Measurements from ENCODE around the gene GNL1.

GNL1 gene

DNA sequence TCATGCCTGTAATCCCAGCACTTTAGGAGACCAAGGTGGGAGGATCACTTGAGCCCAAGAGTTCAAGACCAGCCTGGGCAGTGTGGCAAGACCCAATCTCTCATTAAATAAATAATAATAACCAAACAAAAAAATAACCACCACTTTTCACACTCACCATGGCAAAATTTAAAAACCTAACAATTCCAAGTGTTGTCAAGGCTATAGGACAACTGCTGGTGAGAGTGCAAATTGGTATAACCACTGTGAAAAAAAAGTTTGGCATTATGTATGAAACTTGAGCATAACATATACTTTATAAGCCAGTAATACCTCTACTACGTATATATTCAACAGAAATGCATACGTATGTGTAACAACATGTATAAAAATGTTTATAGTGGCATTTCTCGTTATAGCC is 4.6 kb upstream of the GNL1 start:
- Histone ChIP-seq H3K9me2 (replicated peaks; ENCODE audit: insufficient read depth, low read length) (no peaks in the 10 kb centered on the region), H3K79me2 (ENCODE audit: insufficient read depth, low read length) (peaks cover 33% of the 10 kb centered on the region), H3K4me2 (ENCODE audit: low read depth, low read length, poor library complexity, severe bottlenecking) (no peak overlapping the region), H4K20me1 (ENCODE audit: low read depth, low read length) (peaks cover 3% of the 10 kb centered on the region; the same call in 1 of the 2 replicates), H3K4me3 (ENCODE audit: insufficient read depth, low read length, poor library complexity, severe bottlenecking) (no peak overlapping the region), H3K9me3 (ENCODE audit: insufficient read depth, low read length) (no peaks in the 10 kb centered on the region), H2AFZ (ENCODE audit: low read depth, low read length, severe bottlenecking) (no peak overlapping the region), H3K27ac (ENCODE audit: low read depth, low read length) (no peak overlapping the region), H3K27me3 (ENCODE audit: low read length) (no peaks in the 10 kb centered on the region), H3F3A (ENCODE audit: insufficient read depth) (peaks cover 33% of the 10 kb centered on the region), H3K9ac (ENCODE audit: low read length) (no peak overlapping the region), H3K36me3 (ENCODE audit: low read length) (peaks cover 14% of the 10 kb centered on the region; the same call in 1 of the 2 replicates)
- no peak for TF ChIP-seq EZH2phosphoT487 (conservative IDR thresholded peaks at IDR 0.05; ENCODE audit: low read length)
- TF ChIP-seq, protein P1, sequence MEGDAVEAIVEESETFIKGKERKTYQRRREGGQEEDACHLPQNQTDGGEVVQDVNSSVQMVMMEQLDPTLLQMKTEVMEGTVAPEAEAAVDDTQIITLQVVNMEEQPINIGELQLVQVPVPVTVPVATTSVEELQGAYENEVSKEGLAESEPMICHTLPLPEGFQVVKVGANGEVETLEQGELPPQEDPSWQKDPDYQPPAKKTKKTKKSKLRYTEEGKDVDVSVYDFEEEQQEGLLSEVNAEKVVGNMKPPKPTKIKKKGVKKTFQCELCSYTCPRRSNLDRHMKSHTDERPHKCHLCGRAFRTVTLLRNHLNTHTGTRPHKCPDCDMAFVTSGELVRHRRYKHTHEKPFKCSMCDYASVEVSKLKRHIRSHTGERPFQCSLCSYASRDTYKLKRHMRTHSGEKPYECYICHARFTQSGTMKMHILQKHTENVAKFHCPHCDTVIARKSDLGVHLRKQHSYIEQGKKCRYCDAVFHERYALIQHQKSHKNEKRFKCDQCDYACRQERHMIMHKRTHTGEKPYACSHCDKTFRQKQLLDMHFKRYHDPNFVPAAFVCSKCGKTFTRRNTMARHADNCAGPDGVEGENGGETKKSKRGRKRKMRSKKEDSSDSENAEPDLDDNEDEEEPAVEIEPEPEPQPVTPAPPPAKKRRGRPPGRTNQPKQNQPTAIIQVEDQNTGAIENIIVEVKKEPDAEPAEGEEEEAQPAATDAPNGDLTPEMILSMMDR (IDR thresholded peaks at IDR 0.05; ENCODE audit: insufficient read depth, low read length, poor library complexity, severe bottlenecking): no peak

DNA sequence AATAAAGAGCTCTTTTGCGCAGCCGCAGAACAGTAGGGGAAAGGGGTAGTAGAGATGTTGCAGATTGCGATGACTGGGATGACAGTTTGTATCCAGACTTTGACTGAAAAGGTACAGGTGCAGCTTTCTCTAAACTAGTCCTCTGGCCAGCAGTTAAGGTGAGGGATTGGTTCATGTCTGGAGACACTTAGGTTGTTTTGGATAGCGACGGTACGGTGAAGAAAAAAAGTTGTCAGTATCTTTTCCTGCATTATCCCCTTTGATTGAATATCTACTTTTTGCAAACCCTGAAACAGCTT is 1.3 kb upstream of the GNL1 start:
- no peaks in the 10 kb centered on the region for H3K9me2 ChIP-seq (replicated peaks; ENCODE audit: insufficient read depth, low read length)
- no peaks in the 10 kb centered on the region for H3K9me3 ChIP-seq (ENCODE audit: insufficient read depth, low read length)
- H3K36me3 ChIP-seq (ENCODE audit: low read length): peaks cover 14% of the 10 kb centered on the region; the same call in 1 of the 2 replicates
- peaks cover 49% of the 10 kb centered on the region for H3K79me2 ChIP-seq (ENCODE audit: insufficient read depth, low read length)
- peak overlapping the region; percentile 81 for H3K4me3 ChIP-seq (ENCODE audit: insufficient read depth, low read length, poor library complexity, severe bottlenecking)
- H2AFZ ChIP-seq (ENCODE audit: low read depth, low read length, severe bottlenecking): peak overlapping the region; percentile 82
- H3K27me3 ChIP-seq (ENCODE audit: low read length): no peaks in the 10 kb centered on the region
- H3F3A ChIP-seq (ENCODE audit: insufficient read depth): peaks cover 13% of the 10 kb centered on the region; the same call in 1 of the 2 replicates
- H3K27ac ChIP-seq (ENCODE audit: low read depth, low read length): peak overlapping the region; percentile 82
- TF ChIP-seq, protein P1 (IDR thresholded peaks at IDR 0.05; ENCODE audit: insufficient read depth, low read length, poor library complexity, severe bottlenecking): no peak
- no peak for TF ChIP-seq EZH2phosphoT487 (conservative IDR thresholded peaks at IDR 0.05; ENCODE audit: low read length)
- peak overlapping the region; percentile 79 for H3K9ac ChIP-seq (ENCODE audit: low read length)
- peak overlapping the region; percentile 69 for H3K4me2 ChIP-seq (ENCODE audit: low read depth, low read length, poor library complexity, severe bottlenecking)
- peaks cover 3% of the 10 kb centered on the region; the same call in 1 of the 2 replicates for H4K20me1 ChIP-seq (ENCODE audit: low read depth, low read length)

DNA sequence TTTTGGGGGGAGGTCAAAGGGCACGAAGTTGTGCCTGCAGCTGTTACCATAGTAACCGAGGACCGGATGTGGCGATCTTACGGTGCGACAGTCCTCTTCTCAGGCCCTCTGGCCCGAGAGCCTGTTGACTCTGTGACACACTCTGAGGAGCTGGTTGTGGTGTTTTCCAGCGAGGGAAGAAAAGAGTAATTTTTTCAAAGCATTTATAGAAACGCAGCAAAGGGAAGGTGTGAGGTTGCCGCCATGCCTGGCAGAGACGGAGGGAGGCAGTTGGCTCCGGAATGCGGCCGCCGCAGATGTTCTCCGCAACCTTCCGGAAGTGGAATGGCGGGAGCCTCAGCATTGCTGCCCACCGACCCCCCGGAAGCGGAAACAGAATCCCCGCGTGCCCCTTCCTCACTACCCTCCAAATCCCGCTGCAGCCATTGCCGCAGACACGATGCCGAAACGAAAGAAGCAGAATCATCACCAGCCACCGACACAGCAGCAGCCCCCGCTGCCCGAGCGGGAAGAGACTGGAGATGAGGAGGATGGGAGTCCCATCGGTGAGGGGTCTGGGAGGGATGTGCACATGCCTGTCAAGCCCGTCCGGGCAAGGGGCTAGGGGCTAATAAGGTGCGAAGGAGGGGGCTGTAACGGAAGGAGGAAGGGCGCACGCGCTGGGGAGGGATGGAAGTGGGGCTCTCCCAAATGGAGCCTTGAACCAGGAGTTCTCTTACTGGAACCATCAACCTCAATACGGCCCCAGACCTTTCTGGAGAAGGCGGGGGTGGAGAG is 805 bp upstream of the GNL1 start, which contains the start of gene PRR3:
PRR3 (plus strand) TSS at position 390 of the 777 bp plus-strand sequence; CDS start at position 440, 50 bp downstream.
- Histone ChIP-seq H3K9me2 (replicated peaks; ENCODE audit: insufficient read depth, low read length) (no peaks in the 10 kb centered on the region), H3K36me3 (ENCODE audit: low read length) (peaks cover 17% of the 10 kb centered on the region; the same call in 1 of the 2 replicates), H3K9me3 (ENCODE audit: insufficient read depth, low read length) (no peaks in the 10 kb centered on the region), H3K27ac (ENCODE audit: low read depth, low read length) (peak within 1 kb of the TSS; percentile 82), H3F3A (ENCODE audit: insufficient read depth) (peaks cover 13% of the 10 kb centered on the region; the same call in 1 of the 2 replicates), H2AFZ (ENCODE audit: low read depth, low read length, severe bottlenecking) (peak within 1 kb of the TSS; percentile 82), H3K27me3 (ENCODE audit: low read length) (no peaks in the 10 kb centered on the region), H3K9ac (ENCODE audit: low read length) (peak within 1 kb of the TSS; percentile 79), H3K4me2 (ENCODE audit: low read depth, low read length, poor library complexity, severe bottlenecking) (peak within 1 kb of the TSS; percentile 69), H3K4me3 (ENCODE audit: insufficient read depth, low read length, poor library complexity, severe bottlenecking) (peak within 1 kb of the TSS; percentile 81), H3K79me2 (ENCODE audit: insufficient read depth, low read length) (peaks cover 49% of the 10 kb centered on the region), H4K20me1 (ENCODE audit: low read depth, low read length) (peaks cover 3% of the 10 kb centered on the region; the same call in 1 of the 2 replicates)
- TF ChIP-seq, protein P1 (IDR thresholded peaks at IDR 0.05; ENCODE audit: insufficient read depth, low read length, poor library complexity, severe bottlenecking): no peak
- TF ChIP-seq EZH2phosphoT487 (conservative IDR thresholded peaks at IDR 0.05; ENCODE audit: low read length): no peak

Measured in SU-DHL-6 (cell line).